ENCODE results near the gene NPM3. TPM values are rescaled to one million over a fixed set of nuclear protein-coding genes. Genes with fewer than 3 reads are reported as not detected.

NPM3 gene
- total and polyA plus RNA-seq, 2 of the 8 experiments (the other 6 are each of a cell fraction or from before 2014, with no cell fraction given) = 127 to 175 TPM

- TF ChIP-seq, protein P1, sequence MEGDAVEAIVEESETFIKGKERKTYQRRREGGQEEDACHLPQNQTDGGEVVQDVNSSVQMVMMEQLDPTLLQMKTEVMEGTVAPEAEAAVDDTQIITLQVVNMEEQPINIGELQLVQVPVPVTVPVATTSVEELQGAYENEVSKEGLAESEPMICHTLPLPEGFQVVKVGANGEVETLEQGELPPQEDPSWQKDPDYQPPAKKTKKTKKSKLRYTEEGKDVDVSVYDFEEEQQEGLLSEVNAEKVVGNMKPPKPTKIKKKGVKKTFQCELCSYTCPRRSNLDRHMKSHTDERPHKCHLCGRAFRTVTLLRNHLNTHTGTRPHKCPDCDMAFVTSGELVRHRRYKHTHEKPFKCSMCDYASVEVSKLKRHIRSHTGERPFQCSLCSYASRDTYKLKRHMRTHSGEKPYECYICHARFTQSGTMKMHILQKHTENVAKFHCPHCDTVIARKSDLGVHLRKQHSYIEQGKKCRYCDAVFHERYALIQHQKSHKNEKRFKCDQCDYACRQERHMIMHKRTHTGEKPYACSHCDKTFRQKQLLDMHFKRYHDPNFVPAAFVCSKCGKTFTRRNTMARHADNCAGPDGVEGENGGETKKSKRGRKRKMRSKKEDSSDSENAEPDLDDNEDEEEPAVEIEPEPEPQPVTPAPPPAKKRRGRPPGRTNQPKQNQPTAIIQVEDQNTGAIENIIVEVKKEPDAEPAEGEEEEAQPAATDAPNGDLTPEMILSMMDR (IDR thresholded peaks at IDR 0.05; ENCODE audit: control extremely low read depth in 1 of 3, insufficient read depth in 1 of 3, low read depth in 1 of 3, low read length in 3 of 3) = no peak
- TF ChIP-seq PHF8 (conservative IDR thresholded peaks at IDR 0.05; ENCODE audit: low read depth, low read length) = no peak
- TF ChIP-seq TEAD4 (IDR thresholded peaks at IDR 0.05; ENCODE audit: low read depth, low read length) = 0 out of 2 replicates have a peak, but pooled peaks have one; percentile 25
- TF ChIP-seq BACH1 (IDR thresholded peaks at IDR 0.05; ENCODE audit: low read length) = peak; percentile 63
- TF ChIP-seq NRF1 (IDR thresholded peaks at IDR 0.05; ENCODE audit: low read depth, low read length) = peak; percentile 24; the same call in 1 of the 2 replicates
- TF ChIP-seq CHD1 (IDR thresholded peaks at IDR 0.05; ENCODE audit: low read depth, low read length) = no peak
- peak; percentile 19 for TF ChIP-seq RBBP5 (IDR thresholded peaks at IDR 0.05; ENCODE audit: borderline replicate concordance, low read depth, low read length)
- TF ChIP-seq KDM4A (IDR thresholded peaks at IDR 0.05; ENCODE audit: low read depth, low read length, severe bottlenecking) = no peak
- no peak for TF ChIP-seq CHD2 (IDR thresholded peaks at IDR 0.05; ENCODE audit: low read length)
These were observed 47.3 kb upstream of the NPM3 start (continued) for GRCh38 chr10:101830322-101831168.

All from H1 (cell line).